Nephron progenitor cell (in vitro differentiated cells): ENCODE results near the gene TM4SF18.
"Not testable (repeated sequence)": the region's sequence is repeated elsewhere in the genome, so short reads cannot be mapped to it uniquely, and the experiment has no call there.

ENCODE experiments used
- DNase-seq: peaks from one replicate; pipeline ENCODE4 v3.0.0; 2021
- H3K27ac Mint-ChIP-seq: 2 replicates; pipeline ENCODE4 v1.8.0; 2021; ENCODE audit warnings: mild to moderate bottlenecking, moderate library complexity, mixed read lengths
- H3K27me3 Mint-ChIP-seq: 2 replicates; pipeline ENCODE4 v1.8.0; 2021; ENCODE audit warnings: mild to moderate bottlenecking, low read depth, mixed read lengths; ENCODE audit not compliant: poor library complexity
- H3K36me3 Mint-ChIP-seq: 2 replicates; pipeline ENCODE4 v1.8.0; 2021; ENCODE audit warnings: low read depth, mixed read lengths
- H3K4me1 Mint-ChIP-seq: 2 replicates; pipeline ENCODE4 v1.8.0; 2021; ENCODE audit warnings: mixed read lengths
- H3K4me3 Mint-ChIP-seq: 2 replicates; pipeline ENCODE4 v1.8.0; 2021; ENCODE audit warnings: mild to moderate bottlenecking, moderate library complexity, mixed read lengths
- H3K9me3 Mint-ChIP-seq: 2 replicates; pipeline ENCODE4 v1.8.0; 2021; ENCODE audit warnings: mild to moderate bottlenecking, moderate library complexity, mixed read lengths
- CTCF ChIP-seq: fragments of 200-600 bp; sonication (generic); IDR thresholded peaks from 2 replicates; pipeline ENCODE4 v1.5.0; 2021; ENCODE audit warnings: antibody characterized with exemption

Gene TM4SF18

DNA sequence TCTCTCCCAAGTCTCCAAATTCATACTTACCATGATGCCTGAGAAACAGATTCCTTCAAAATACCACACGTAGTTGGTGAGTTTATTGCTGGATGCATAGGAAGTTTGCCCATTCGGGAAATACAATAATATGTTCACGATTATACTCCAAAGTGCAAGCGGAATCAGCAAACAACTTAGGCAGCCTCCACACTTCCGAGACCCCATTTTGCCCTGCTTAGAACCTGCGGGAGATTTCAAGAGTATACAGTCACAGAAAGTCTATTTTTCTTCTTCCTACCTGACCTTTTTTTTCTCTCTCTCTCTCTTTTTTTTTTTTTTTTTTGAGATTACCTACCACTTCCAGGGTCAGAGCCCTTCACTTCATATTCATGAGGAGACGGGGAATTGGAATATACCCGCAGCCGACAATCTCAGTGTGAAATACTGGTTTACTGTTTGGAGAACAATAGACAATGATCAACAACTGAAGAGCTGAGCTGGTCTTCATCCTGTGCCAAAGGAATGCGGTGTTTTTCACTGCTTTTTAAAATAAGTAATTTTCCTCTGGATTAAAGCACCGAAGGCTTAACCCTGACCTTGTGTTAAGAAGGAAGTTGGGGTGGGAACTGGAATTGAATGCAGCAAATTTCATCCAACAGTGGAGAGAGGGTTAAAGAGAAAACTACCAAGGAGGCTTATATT lies at the start of gene TM4SF18:
Gene TM4SF18, minus strand, starts transcription at position 461 of the 684 bp plus-strand sequence. Its CDS starts 254 bp downstream, at position 207.
- Mint-ChIP-seq H3K9me3 (no peaks in the 10 kb centered on the region), H3K36me3 (no peaks in the 10 kb centered on the region)

GRCh38 chr3:149382518-149382917 lies 49.1 kb upstream of the TM4SF18 start:
- H3K9me3 Mint-ChIP-seq = peaks cover 25% of the 10 kb centered on the region
- H3K27ac Mint-ChIP-seq = no peak overlapping the region
- H3K4me3 Mint-ChIP-seq = no peak overlapping the region
- no peaks in the 10 kb centered on the region for H3K27me3 Mint-ChIP-seq
- no peak for TF ChIP-seq CTCF
- DNase-seq = no peak
- peaks cover 14% of the 10 kb centered on the region for H3K36me3 Mint-ChIP-seq
- peaks cover 34% of the 10 kb centered on the region for H3K4me1 Mint-ChIP-seq

More for the DNA sequence above, at the start of gene TM4SF18:
- Mint-ChIP-seq H3K4me1 (peaks cover 9% of the 10 kb centered on the region), H3K4me3 (no peak within 1 kb of the TSS), H3K27me3 (peaks cover 9% of the 10 kb centered on the region), H3K27ac (no peak within 1 kb of the TSS)
- no peak for TF ChIP-seq CTCF
- no peak for DNase-seq

DNA sequence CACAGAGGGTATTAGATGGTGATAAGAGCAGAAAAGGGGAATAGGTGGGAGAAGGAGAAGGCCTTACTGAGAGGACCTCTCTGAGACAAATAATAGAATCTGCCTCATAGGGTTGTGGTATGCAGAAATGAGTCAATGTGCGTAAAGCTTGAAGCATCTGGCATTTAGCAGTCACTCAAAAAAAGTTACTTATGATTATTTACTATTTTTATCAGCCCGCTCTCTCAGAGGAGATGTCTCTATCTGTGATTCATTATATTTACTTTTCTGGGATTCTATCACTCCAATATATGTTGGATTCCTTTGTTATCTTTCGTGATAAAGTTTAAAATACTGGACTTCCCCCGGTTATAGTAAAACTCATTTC lies 48.6 kb upstream of the TM4SF18 start:
- Mint-ChIP-seq H3K4me1 (peaks cover 34% of the 10 kb centered on the region), H3K27me3 (no peaks in the 10 kb centered on the region)

DNA sequence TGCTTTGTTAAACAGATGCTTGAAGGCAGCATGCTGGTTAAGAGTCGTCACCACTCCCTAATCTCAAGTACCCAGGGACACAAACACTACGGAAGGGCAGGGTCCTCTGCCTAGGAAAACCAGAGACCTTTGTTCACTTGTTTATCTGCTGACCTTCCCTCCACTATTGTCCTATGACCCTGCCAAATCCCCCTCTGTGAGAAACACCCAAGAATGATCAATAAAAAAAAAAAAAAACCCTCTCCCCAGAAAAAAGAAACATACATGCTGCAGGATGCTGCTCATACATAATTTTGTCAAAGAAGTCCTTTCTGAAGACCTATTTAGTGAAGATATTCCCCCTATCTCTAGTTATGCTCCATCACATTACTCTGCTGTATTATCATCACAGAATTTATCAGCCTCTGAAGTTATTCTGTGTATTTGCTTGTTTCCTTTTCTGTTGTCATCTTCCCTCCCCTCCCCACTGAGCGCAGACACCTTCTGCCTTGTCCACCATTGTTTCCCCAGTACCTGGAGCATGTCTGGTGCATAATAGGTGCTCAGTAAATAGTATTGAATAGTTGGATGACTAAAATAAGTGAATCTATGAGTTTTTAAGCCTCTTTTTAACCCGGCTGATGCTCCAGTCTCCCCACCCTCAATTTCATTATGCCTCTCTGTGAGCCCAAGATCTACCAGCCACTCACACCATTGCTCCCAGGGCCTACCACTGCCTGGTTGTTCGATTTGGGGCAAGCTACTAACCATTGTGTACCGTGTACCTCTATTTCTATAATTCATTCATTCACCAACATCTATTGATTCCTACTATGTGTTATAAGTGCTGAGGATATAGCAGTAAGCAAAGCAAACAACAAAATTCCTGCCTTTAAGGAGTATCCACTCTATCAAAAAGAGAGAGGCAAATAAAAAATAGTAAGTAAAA lies 48.0 kb upstream of the TM4SF18 start:
- Mint-ChIP-seq H3K27me3 (no peaks in the 10 kb centered on the region), H3K36me3 (peaks cover 14% of the 10 kb centered on the region), H3K4me3 (no peak overlapping the region), H3K9me3 (peaks cover 25% of the 10 kb centered on the region), H3K27ac (no peak overlapping the region), H3K4me1 (peaks cover 32% of the 10 kb centered on the region)
- no peak for DNase-seq
- no peak for TF ChIP-seq CTCF

More for the DNA sequence above, 48.6 kb upstream of the TM4SF18 start:
- peaks cover 14% of the 10 kb centered on the region for H3K36me3 Mint-ChIP-seq
- no peak overlapping the region for H3K27ac Mint-ChIP-seq
- DNase-seq = no peak
- TF ChIP-seq CTCF = no peak
- no peak overlapping the region for H3K4me3 Mint-ChIP-seq
- peaks cover 25% of the 10 kb centered on the region for H3K9me3 Mint-ChIP-seq

DNA sequence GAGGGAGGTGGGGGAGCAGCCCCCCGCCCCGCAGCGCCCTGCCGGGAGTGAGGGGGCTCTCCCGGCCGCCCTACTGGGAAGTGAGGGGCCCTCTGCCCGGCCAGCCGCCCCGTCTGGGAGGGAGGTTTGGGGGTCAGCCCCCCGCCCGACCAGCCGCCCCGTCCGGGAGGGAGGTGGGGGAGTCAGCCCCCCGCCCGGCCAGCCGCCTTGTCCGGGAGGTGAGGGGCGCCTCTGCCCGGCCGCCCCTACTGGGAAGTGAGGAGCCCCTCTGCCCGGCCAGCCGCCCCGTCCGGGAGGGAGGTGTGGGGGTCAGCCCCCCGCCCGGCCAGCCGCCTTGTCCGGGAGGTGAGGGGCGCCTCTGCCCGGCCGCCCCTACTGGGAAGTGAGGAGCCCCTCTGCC lies 46.8 kb upstream of the TM4SF18 start:
- not testable (repeated sequence) for H3K4me3 Mint-ChIP-seq, H3K27ac Mint-ChIP-seq, H3K27me3 Mint-ChIP-seq, DNase-seq
- H3K9me3 Mint-ChIP-seq = peaks cover 25% of the 10 kb centered on the region
- H3K36me3 Mint-ChIP-seq = peaks cover 14% of the 10 kb centered on the region
- H3K4me1 Mint-ChIP-seq = peaks cover 20% of the 10 kb centered on the region

- Mint-ChIP-seq H3K4me3 (no peak overlapping the region), H3K27me3 (no peaks in the 10 kb centered on the region), H3K4me1 (peaks cover 15% of the 10 kb centered on the region), H3K9me3 (peaks cover 25% of the 10 kb centered on the region), H3K36me3 (peaks cover 14% of the 10 kb centered on the region), H3K27ac (no peak overlapping the region)
- DNase-seq = no peak
- TF ChIP-seq CTCF = no peak
Observed at GRCh38 chr3:149378478-149379309, 45.3 kb upstream of the TM4SF18 start.
